ENCODE results near the gene GPR180. TPM values are rescaled to one million over a fixed set of nuclear protein-coding genes. Genes with fewer than 3 reads are reported as not detected.

The GPR180 gene
- total RNA-seq, 3 donors from 2014 or later: 2.7 to 4.8 (median 3.8) TPM

GRCh38 chr13:94586371-94586770 lies 15.3 kb upstream of the GPR180 start:
- H3K9me3 ChIP-seq: no peaks in the 10 kb centered on the region
- DNase-seq: no peak
- H3K4me3 ChIP-seq: no peak overlapping the region
- no peaks in the 10 kb centered on the region for H3K36me3 ChIP-seq (ENCODE audit: low read depth)
- no peak for ATAC-seq
- no peaks in the 10 kb centered on the region for H3K4me1 ChIP-seq (ENCODE audit: low read depth)
- TF ChIP-seq, protein P1, sequence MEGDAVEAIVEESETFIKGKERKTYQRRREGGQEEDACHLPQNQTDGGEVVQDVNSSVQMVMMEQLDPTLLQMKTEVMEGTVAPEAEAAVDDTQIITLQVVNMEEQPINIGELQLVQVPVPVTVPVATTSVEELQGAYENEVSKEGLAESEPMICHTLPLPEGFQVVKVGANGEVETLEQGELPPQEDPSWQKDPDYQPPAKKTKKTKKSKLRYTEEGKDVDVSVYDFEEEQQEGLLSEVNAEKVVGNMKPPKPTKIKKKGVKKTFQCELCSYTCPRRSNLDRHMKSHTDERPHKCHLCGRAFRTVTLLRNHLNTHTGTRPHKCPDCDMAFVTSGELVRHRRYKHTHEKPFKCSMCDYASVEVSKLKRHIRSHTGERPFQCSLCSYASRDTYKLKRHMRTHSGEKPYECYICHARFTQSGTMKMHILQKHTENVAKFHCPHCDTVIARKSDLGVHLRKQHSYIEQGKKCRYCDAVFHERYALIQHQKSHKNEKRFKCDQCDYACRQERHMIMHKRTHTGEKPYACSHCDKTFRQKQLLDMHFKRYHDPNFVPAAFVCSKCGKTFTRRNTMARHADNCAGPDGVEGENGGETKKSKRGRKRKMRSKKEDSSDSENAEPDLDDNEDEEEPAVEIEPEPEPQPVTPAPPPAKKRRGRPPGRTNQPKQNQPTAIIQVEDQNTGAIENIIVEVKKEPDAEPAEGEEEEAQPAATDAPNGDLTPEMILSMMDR (IDR thresholded peaks at IDR 0.05): no peak
- intact Hi-C loops (cut with DNase I, micrococcal nuclease): no loop called here

DNA sequence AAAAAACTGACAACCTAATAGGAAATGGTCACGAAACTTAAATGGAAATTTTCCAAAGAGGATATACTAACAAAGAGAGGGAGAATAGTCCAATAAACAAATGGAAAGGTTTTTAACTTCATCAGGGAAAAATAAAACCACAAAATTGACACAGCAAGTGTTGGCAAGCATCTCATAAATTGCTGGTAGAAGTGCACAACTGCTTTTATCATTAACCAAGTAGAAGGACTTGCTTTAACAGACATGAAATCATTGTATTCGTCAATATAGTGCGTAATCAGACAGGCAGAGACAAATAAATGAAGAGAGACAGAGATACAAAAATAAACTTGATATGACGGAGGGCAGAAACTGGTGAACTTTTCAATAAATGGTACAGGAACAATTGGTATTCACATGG lies 13.1 kb upstream of the GPR180 start:
- no peak for ATAC-seq
- H3K4me1 ChIP-seq (ENCODE audit: low read depth): no peaks in the 10 kb centered on the region
- no peak for DNase-seq
- intact Hi-C loops (cut with DNase I, micrococcal nuclease): no loop called here
- TF ChIP-seq, protein P1 (IDR thresholded peaks at IDR 0.05): no peak
- no peak overlapping the region for H3K4me3 ChIP-seq
- H3K9me3 ChIP-seq: no peaks in the 10 kb centered on the region
- H3K36me3 ChIP-seq (ENCODE audit: low read depth): no peaks in the 10 kb centered on the region

- H3K4me3 ChIP-seq: no peak overlapping the region
- TF ChIP-seq, protein P1 (IDR thresholded peaks at IDR 0.05): no peak
- ATAC-seq (no peak), DNase-seq (no peak)
- intact Hi-C loops (cut with DNase I, micrococcal nuclease): no loop called here
- H3K9me3 ChIP-seq: no peaks in the 10 kb centered on the region
- H3K4me1 ChIP-seq (ENCODE audit: low read depth): peaks cover 14% of the 10 kb centered on the region
- no peaks in the 10 kb centered on the region for H3K36me3 ChIP-seq (ENCODE audit: low read depth)
Observed at GRCh38 chr13:94590744-94591143, 10.9 kb upstream of the GPR180 start.

DNA sequence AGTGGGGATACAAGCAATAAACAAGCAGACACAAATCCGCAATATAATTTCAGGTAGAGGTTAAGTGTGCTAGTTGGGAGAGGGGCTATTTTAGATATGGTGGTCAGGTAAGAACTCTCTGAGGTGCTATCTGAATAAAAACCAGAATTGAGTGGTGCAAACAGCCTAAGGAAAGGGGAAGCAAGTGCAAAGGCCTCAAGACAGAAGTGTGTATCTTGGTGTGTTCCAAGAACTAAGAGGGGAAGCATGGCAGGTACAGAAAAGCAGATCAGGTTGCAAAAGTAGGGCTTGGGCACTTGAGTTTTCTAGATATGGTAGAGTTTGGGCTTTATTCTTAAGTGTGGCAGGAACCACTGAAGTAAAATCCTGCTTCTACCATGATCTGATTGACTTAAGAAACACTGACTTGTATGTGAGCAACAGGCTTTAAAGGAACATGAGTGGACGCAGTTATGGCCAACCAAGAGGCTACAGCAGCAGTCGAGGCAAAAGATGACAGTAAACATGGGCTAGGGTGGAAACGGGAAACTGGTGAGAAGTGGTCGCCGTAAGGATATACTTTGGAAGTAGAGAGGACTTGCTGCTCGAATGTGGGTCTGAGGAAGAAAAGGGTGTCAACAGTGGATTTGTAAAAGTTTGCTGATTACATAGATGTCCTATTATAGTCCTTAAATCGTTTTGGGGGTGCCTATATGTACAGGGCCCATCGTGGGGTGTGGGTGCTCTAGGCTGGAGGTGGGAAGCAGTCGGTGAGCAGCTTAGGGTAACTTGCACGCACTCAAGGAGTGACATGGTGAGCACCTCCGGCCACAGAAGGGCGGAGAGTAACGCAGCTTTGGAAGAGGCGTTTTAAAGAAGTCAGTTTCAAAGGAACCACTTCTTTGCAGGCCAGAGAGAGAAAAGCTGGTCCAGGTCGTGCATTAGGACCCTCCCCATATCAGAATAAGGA lies 6.4 kb upstream of the GPR180 start:
- H3K9me3 ChIP-seq: no peaks in the 10 kb centered on the region
- DNase-seq: peak; percentile 35 to 53 (median 50)
- TF ChIP-seq, protein P1 (IDR thresholded peaks at IDR 0.05): no peak

DNA sequence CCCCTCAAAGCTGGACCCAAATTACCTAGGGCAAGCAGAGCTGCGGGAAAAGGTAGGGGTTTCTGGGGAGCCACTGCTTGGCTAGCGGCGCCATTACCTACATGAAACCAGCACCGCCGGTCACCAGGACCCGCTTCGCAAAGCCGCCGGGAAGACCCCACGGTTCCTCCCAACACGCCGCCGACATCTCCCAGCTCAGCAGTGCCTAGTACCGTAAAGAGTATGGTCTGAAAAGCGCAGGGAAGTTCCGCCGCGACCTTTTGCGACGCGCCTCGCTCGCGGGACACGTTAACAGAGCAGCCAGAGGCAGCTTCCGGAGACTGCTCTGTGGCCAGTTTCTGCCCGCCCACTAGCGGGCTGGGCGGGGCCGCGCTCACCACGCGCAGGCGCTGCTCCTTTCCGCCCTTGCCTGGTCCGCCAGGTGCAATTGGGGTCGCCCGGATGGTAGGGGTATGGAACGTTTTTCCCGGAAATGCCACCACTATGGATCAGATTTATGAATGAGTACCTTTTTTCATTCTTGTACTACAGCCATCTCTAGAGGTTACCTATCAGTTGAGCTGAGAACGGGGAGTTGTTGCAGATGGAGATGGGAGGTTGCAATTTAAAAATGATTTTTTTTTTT lies 5.6 kb upstream of the GPR180 start, which contains the start of gene TGDS:
Gene TGDS (minus strand): TSS at position 203 of the 625 bp plus-strand sequence. CDS start 16 bp downstream, at position 187.
- H3K36me3 ChIP-seq (ENCODE audit: low read depth): no peaks in the 10 kb centered on the region
- H3K4me3 ChIP-seq: peak within 1 kb of the TSS; percentile 60
- intact Hi-C loops (cut with DNase I, micrococcal nuclease): no loop called here
- TF ChIP-seq, protein P1 (IDR thresholded peaks at IDR 0.05): no peak
- peak; percentile 100 for ATAC-seq
- H3K4me1 ChIP-seq (ENCODE audit: low read depth): peaks cover 14% of the 10 kb centered on the region
- DNase-seq: peak; percentile 96 to 97 (median 96)
- H3K9me3 ChIP-seq: no peaks in the 10 kb centered on the region

More for the DNA sequence above, 6.4 kb upstream of the GPR180 start:
- peak; percentile 73 for ATAC-seq
- Histone ChIP-seq H3K4me1 (ENCODE audit: low read depth) (peaks cover 14% of the 10 kb centered on the region), H3K4me3 (peak overlapping the region; percentile 60), H3K36me3 (ENCODE audit: low read depth) (no peaks in the 10 kb centered on the region)
- intact Hi-C loops (cut with DNase I, micrococcal nuclease): no loop called here

Data from mucosa of descending colon (tissue), 3 donors.